H9 (cell line): ENCODE data around the gene SNX32. TPM values are rescaled to one million over a fixed set of nuclear protein-coding genes. Genes with fewer than 3 reads are reported as not detected.

Experiments
- DNase-seq: peaks from one replicate; pipeline ENCODE4 v3.0.0-alpha.2; 2017
- H2AFZ ChIP-seq: one replicate; pipeline ENCODE4 v1.6.1; 2013; ENCODE audit warnings: mild to moderate bottlenecking, low read length, control low read depth, moderate library complexity
- H2AK5ac ChIP-seq: 2 replicates; pipeline ENCODE4 v1.6.1; 2013; ENCODE audit warnings: low read length, control low read depth, mixed read lengths; ENCODE audit not compliant: insufficient read length
- H2BK120ac ChIP-seq: one replicate; pipeline ENCODE4 v1.6.1; 2013; ENCODE audit warnings: low read depth, mild to moderate bottlenecking, low read length, control low read depth, inconsistent platforms; ENCODE audit not compliant: poor library complexity, severe bottlenecking
- H2BK12ac ChIP-seq: 2 replicates; pipeline ENCODE4 v1.6.1; 2013; ENCODE audit warnings: low read length, control low read depth, mixed read lengths, low read depth; ENCODE audit not compliant: insufficient read length
- H2BK15ac ChIP-seq: 2 replicates; pipeline ENCODE4 v1.6.1; 2013; ENCODE audit warnings: low read depth, low read length, control low read depth
- H2BK20ac ChIP-seq: one replicate; pipeline ENCODE4 v1.6.1; 2013; ENCODE audit warnings: low read depth, mild to moderate bottlenecking, low read length, control low read depth, inconsistent platforms; ENCODE audit not compliant: poor library complexity, severe bottlenecking
- H2BK5ac ChIP-seq: 2 replicates; pipeline ENCODE4 v1.6.1; 2013; ENCODE audit warnings: low read length, control low read depth, mixed read lengths; ENCODE audit not compliant: insufficient read length
- H3K14ac ChIP-seq: 2 replicates; pipeline ENCODE4 v1.6.1; 2013; ENCODE audit warnings: low read length, control low read depth; ENCODE audit not compliant: insufficient read depth
- H3K18ac ChIP-seq: 2 replicates; pipeline ENCODE4 v1.6.1; 2013; ENCODE audit warnings: low read depth, mild to moderate bottlenecking, mixed read lengths, low read length, control low read depth; ENCODE audit not compliant: insufficient read length
- H3K23ac ChIP-seq: 2 replicates; pipeline ENCODE4 v1.6.1; 2013; ENCODE audit warnings: low read length, control low read depth, mixed read lengths, low read depth; ENCODE audit not compliant: insufficient read length
- H3K23me2 ChIP-seq: 2 replicates; pipeline ENCODE4 v1.6.1; 2013; ENCODE audit warnings: low read depth, mild to moderate bottlenecking, mixed read lengths, low read length, control low read depth; ENCODE audit not compliant: insufficient read length, poor library complexity, severe bottlenecking
- H3K27ac ChIP-seq: 2 replicates; pipeline ENCODE4 v1.5.1; 2013; ENCODE audit warnings: low read length, control low read depth, mixed read lengths, low read depth; ENCODE audit not compliant: insufficient read length
- H3K27me3 ChIP-seq: 2 replicates; pipeline ENCODE4 v1.6.1; 2013; ENCODE audit warnings: low read length, control low read depth, inconsistent platforms; ENCODE audit not compliant: insufficient read depth
- H3K4ac ChIP-seq: 2 replicates; pipeline ENCODE4 v1.6.1; 2013; ENCODE audit warnings: low read depth, mild to moderate bottlenecking, control low read depth, inconsistent platforms, low read length, moderate library complexity
- H3K4me1 ChIP-seq: 2 replicates; pipeline ENCODE4 v1.6.1; 2013; ENCODE audit warnings: low read length, control low read depth, inconsistent platforms; ENCODE audit not compliant: insufficient read depth
- H3K4me2 ChIP-seq: 2 replicates; pipeline ENCODE4 v1.6.1; 2013; ENCODE audit warnings: low read length, control low read depth, mixed read lengths; ENCODE audit not compliant: insufficient read length, insufficient read depth
- H3K56ac ChIP-seq: 2 replicates; pipeline ENCODE4 v1.6.1; 2013; ENCODE audit warnings: low read depth, mild to moderate bottlenecking, mixed read lengths, low read length, control low read depth; ENCODE audit not compliant: insufficient read length
- H3K79me1 ChIP-seq: 2 replicates; pipeline ENCODE4 v1.6.1; 2013; ENCODE audit warnings: low read depth, mild to moderate bottlenecking, moderate library complexity, low read length, control low read depth, inconsistent platforms; ENCODE audit not compliant: insufficient read depth, poor library complexity, severe bottlenecking
- H3K79me2 ChIP-seq: 2 replicates; pipeline ENCODE4 v1.6.1; 2013; ENCODE audit warnings: low read length, control low read depth, inconsistent platforms; ENCODE audit not compliant: insufficient read depth
- H3K9ac ChIP-seq: 2 replicates; pipeline ENCODE4 v1.6.1; 2013; ENCODE audit warnings: low read length, control low read depth, mixed read lengths; ENCODE audit not compliant: insufficient read length; ENCODE audit errors: extremely low read depth
- H3K9me3 ChIP-seq: one replicate; pipeline ENCODE4 v1.6.1; 2013; ENCODE audit warnings: low read depth, low read length, inconsistent platforms; ENCODE audit not compliant: control insufficient read depth
- H3T11ph ChIP-seq: one replicate; pipeline ENCODE4 v1.6.1; 2013; ENCODE audit warnings: mild to moderate bottlenecking, low read length, control low read depth, inconsistent platforms
- H4K20me1 ChIP-seq: one replicate; pipeline ENCODE4 v1.6.1; 2013; ENCODE audit not compliant: control insufficient read depth, insufficient read length, insufficient read depth
- H4K5ac ChIP-seq: 2 replicates; pipeline ENCODE4 v1.6.1; 2013; ENCODE audit warnings: low read depth, mild to moderate bottlenecking, mixed read lengths, low read length, control low read depth; ENCODE audit not compliant: insufficient read length
- H4K8ac ChIP-seq: replicated peaks from 2 replicates; pipeline ENCODE4 v1.6.1; 2013; ENCODE audit warnings: low read length, control low read depth, mixed read lengths, low read depth; ENCODE audit not compliant: insufficient read length
- H4K91ac ChIP-seq: 2 replicates; pipeline ENCODE4 v1.6.1; 2013; ENCODE audit warnings: low read depth, mild to moderate bottlenecking, moderate library complexity, mixed read lengths, low read length, control low read depth; ENCODE audit not compliant: insufficient read length
- H3K27ac Mint-ChIP-seq, 3 experiments: 2 replicates in 2 of 3; 3 replicates in 1 of 3; pipeline ENCODE4 v1.8.0; 2020 to 2021; ENCODE audit warnings: mixed read lengths in 3 of 3, mild to moderate bottlenecking in 1 of 3, moderate library complexity in 1 of 3
- H3K27me3 Mint-ChIP-seq: 2 replicates; pipeline ENCODE4 v1.8.0; 2021; ENCODE audit warnings: low read depth, mild to moderate bottlenecking, moderate library complexity, mixed read lengths
- H3K36me3 Mint-ChIP-seq, 3 experiments: 2 replicates in 2 of 3; 3 replicates in 1 of 3; pipeline ENCODE4 v1.8.0; 2020 to 2021; ENCODE audit warnings: low read depth in 3 of 3, mixed read lengths in 3 of 3; ENCODE audit not compliant: insufficient read depth in 1 of 3
- H3K4me1 Mint-ChIP-seq, 2 experiments: 2 replicates each; pipeline ENCODE4 v1.8.0; 2020; ENCODE audit warnings: mixed read lengths in 2 of 2
- H3K4me3 Mint-ChIP-seq, 2 experiments: 2 replicates in 1 of 2; 3 replicates in 1 of 2; pipeline ENCODE4 v1.8.0; 2020 to 2021; ENCODE audit warnings: mild to moderate bottlenecking in 2 of 2, mixed read lengths in 2 of 2, moderate library complexity in 1 of 2
- H3K9me3 Mint-ChIP-seq, 2 experiments: 2 replicates in 1 of 2; 3 replicates in 1 of 2; pipeline ENCODE4 v1.8.0; 2020; ENCODE audit warnings: mild to moderate bottlenecking in 2 of 2, mixed read lengths in 2 of 2, moderate library complexity in 1 of 2
- WGBS: extraction: QIAGEN DNeasy Blood & Tissue Kit; methylation state at CpG from one replicate; pipeline ENCODE4 v1.1.7; 2013; ENCODE audit warnings: missing lambda C conversion rate, low lambda C conversion rate, mixed read lengths; ENCODE audit not compliant: insufficient read length; ENCODE audit errors: extremely low coverage; 5-methylcytosine and 5-hydroxymethylcytosine counted together
- total RNA-seq: library from RNA; stranded (reverse); gene quantifications from 2 replicates; pipeline ENCODE4 v1.2.1, GENCODE V29; 2021
- TF ChIP-seq, protein P1 (sequence below): fragments of 200-600 bp; sonication (generic); conservative IDR thresholded peaks from 3 replicates; pipeline ENCODE4 v1.8.0; 2021; ENCODE audit warnings: antibody characterized with exemption, mild to moderate bottlenecking

The SNX32 gene
- total RNA-seq, 1 experiment from 2014 or later, result 1.2 TPM

DNA sequence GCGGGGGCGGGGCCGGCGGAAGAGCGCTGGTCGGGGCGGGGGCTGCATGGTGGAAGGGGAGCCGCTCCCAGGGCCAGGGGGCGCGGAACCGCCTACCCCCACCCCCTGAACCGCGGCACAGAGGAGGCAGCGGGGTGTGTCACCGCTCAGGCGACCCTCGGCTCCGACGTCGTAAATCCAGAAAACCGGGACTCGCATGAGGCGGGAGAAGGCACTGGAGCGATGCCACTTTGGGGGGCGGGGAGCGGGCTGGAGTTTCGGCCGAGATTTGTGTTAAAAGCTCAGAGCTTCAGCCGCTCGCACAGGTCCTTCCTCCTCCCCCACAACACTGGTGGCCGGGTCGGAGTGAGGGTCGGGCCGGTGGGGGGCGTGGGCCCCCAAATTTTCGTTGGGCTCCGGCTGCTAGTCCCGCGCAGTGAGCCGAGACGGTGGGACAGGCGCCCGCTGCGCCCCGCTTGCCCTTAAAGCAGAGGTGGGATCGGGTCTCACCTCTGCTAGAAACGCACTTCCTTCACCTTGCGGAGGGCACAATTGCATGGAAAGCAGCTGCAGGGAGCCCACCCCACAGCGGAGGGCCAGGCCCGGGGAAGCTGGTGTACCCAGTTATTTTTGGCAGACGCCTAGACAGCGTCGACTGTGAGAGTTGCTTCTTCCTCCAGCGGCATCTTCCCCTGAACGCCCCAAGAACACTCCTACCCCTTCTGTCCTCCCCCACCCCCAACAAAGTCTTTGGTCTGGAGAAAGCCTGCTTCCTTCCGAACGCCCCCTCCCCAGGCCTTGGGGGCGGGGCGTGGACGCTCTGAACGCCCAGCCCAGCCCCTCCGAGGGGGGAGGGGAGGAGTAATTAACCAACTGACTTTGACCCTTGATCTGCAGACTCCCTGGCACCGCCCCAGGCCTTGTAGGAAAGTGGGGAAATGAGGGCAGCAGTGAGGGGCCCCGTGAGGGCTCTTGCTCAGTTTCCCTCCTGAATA, 45.8 kb upstream of the SNX32 start:
- Histone ChIP-seq H4K5ac (no peak overlapping the region), H4K8ac (no peak overlapping the region), H3K23ac (no peak overlapping the region), H3K4me1 (peaks cover 4% of the 10 kb centered on the region; the same call in 1 of the 2 replicates), H3K56ac (no peak overlapping the region), H3K79me2 (no peaks in the 10 kb centered on the region), H3K4ac (no peak overlapping the region), H2BK5ac (no peak overlapping the region), H3K27ac (no peak overlapping the region), H3K14ac (peak overlapping the region; percentile 48; the same call in 1 of the 2 replicates), H2AFZ (no peak overlapping the region), H3K18ac (no peak overlapping the region), H4K91ac (no peak overlapping the region), H3K9ac (no peak overlapping the region), H4K20me1 (no peaks in the 10 kb centered on the region), H2BK15ac (no peak overlapping the region), H3K27me3 (peaks cover 21% of the 10 kb centered on the region; the same call in 1 of the 2 replicates), H3K79me1 (no peaks in the 10 kb centered on the region), H3T11ph (no peak overlapping the region), H2BK12ac (no peak overlapping the region), H3K4me2 (peak overlapping the region; percentile 72), H3K9me3 (no peaks in the 10 kb centered on the region), H3K23me2 (peaks cover 9% of the 10 kb centered on the region), H2AK5ac (no peak overlapping the region), H2BK20ac (no peak overlapping the region), H2BK120ac (no peak overlapping the region)
- Mint-ChIP-seq H3K36me3 (peaks cover 0 to 3% (median 2%) of the 10 kb centered on the region in 3 experiments; a peak in 2 of 7 replicates), H3K27me3 (peaks cover 64% of the 10 kb centered on the region), H3K9me3 (no peaks in the 10 kb centered on the region; a peak in 1 of 5 replicates), H3K4me1 (peaks cover 48% of the 10 kb centered on the region in 2 experiments), H3K27ac (peak overlapping the region in 1 of 3 experiments; percentile 27; a peak in 1 of 7 replicates), H3K4me3 (peak overlapping the region; percentile 75 to 91)
- WGBS, result no CpG with 5 or more reads among the region's 64 CpGs
- TF ChIP-seq, protein P1, sequence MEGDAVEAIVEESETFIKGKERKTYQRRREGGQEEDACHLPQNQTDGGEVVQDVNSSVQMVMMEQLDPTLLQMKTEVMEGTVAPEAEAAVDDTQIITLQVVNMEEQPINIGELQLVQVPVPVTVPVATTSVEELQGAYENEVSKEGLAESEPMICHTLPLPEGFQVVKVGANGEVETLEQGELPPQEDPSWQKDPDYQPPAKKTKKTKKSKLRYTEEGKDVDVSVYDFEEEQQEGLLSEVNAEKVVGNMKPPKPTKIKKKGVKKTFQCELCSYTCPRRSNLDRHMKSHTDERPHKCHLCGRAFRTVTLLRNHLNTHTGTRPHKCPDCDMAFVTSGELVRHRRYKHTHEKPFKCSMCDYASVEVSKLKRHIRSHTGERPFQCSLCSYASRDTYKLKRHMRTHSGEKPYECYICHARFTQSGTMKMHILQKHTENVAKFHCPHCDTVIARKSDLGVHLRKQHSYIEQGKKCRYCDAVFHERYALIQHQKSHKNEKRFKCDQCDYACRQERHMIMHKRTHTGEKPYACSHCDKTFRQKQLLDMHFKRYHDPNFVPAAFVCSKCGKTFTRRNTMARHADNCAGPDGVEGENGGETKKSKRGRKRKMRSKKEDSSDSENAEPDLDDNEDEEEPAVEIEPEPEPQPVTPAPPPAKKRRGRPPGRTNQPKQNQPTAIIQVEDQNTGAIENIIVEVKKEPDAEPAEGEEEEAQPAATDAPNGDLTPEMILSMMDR, result no peak
- DNase-seq, result peak; percentile 86
